Measurements from ENCODE around the gene SPAG17. TPM values are rescaled to one million over a fixed set of nuclear protein-coding genes. Genes with fewer than 3 reads are reported as not detected.

SPAG17 gene
- total and polyA plus RNA-seq, 2 of the 4 experiments (the other 2 are of a cell fraction) = 0.10 TPM; not detected in 1

- Histone ChIP-seq H4K91ac (ENCODE audit: insufficient read depth, low read depth, low read length) (no peak overlapping the region), H2AFZ (replicated peaks; ENCODE audit: low read length, poor library complexity) (no peak overlapping the region), H4K8ac (ENCODE audit: low read depth in 2 of 2, low read length in 2 of 2) (no peak overlapping the region), H3K79me1 (ENCODE audit: low read depth in 1 of 2, low read length in 2 of 2) (no peaks in the 10 kb centered on the region), H4K20me1 (ENCODE audit: insufficient read depth, low read length) (no peaks in the 10 kb centered on the region), H2BK20ac (ENCODE audit: low read depth, low read length) (no peak overlapping the region), H3K27me3 (ENCODE audit: control insufficient read depth, insufficient read depth, low read length) (peaks cover 4% of the 10 kb centered on the region), H4K5ac (ENCODE audit: low read depth, low read length) (no peak overlapping the region), H3K18ac (ENCODE audit: low read depth, low read length) (no peak overlapping the region), H2BK5ac (ENCODE audit: low read depth, low read length, poor library complexity, severe bottlenecking) (no peak overlapping the region), H3K9me1 (ENCODE audit: insufficient read depth, low read length) (peaks cover 3% of the 10 kb centered on the region; the same call in 1 of the 2 replicates), H3K4me2 (ENCODE audit: low read depth, low read length) (no peak overlapping the region), H3K4me1 (ENCODE audit: control insufficient read depth, insufficient read depth, low read length) (no peaks in the 10 kb centered on the region), H3K23ac (ENCODE audit: low read depth, low read length) (no peak overlapping the region), H3K9me3 (ENCODE audit: control insufficient read depth, insufficient read depth, low read length) (no peaks in the 10 kb centered on the region), H3K4ac (ENCODE audit: low read depth, low read length) (no peak overlapping the region), H3K56ac (ENCODE audit: extremely low read depth, insufficient read depth, low read length) (no peak overlapping the region), H2BK120ac (ENCODE audit: low read depth, low read length) (no peak overlapping the region), H2BK15ac (ENCODE audit: low read depth, low read length) (no peak overlapping the region), H2AK5ac (ENCODE audit: low read depth, low read length) (no peak overlapping the region), H3K27ac (ENCODE audit: insufficient read depth, low read length) (no peak overlapping the region), H3K36me3 (ENCODE audit: control insufficient read depth, insufficient read depth, low read length) (no peaks in the 10 kb centered on the region), H3K9ac (ENCODE audit: low read depth, low read length) (no peak overlapping the region), H3K14ac (replicated peaks; ENCODE audit: low read depth, low read length) (no peak overlapping the region), H3K4me3 (ENCODE audit: insufficient read depth, low read depth, low read length) (no peak overlapping the region), H2AK9ac (replicated peaks; ENCODE audit: low read depth, low read length, poor library complexity) (no peak overlapping the region)
- in situ Hi-C loops (cut with MboI; ENCODE audit: low sequenced_read_pairs) = no loop called here
- TF ChIP-seq CEBPB (IDR thresholded peaks at IDR 0.05; ENCODE audit: low read depth, low read length) (no peak), NFE2L2 (IDR thresholded peaks at IDR 0.05; ENCODE audit: low read depth, low read length) (no peak), POLR2A (IDR thresholded peaks at IDR 0.05; ENCODE audit: low read depth, low read length) (no peak), MAZ (IDR thresholded peaks at IDR 0.05; ENCODE audit: borderline replicate concordance, low read depth, low read length) (no peak), BHLHE40 (IDR thresholded peaks at IDR 0.05; ENCODE audit: low read depth, low read length) (no peak), ELK1 (IDR thresholded peaks at IDR 0.05; ENCODE audit: borderline replicate concordance, low read depth, low read length) (no peak), SMC3 (IDR thresholded peaks at IDR 0.05; ENCODE audit: low read depth, low read length) (no peak), CTCF (conservative IDR thresholded peaks at IDR 0.05; ENCODE audit: low read depth, low read length) (no peak), RFX5 (IDR thresholded peaks at IDR 0.05; ENCODE audit: low read depth, low read length) (no peak), FOS (IDR thresholded peaks at IDR 0.05; ENCODE audit: low read depth, low read length) (no peak), CHD1 (IDR thresholded peaks at IDR 0.05; ENCODE audit: low read depth, low read length) (no peak), USF2 (IDR thresholded peaks at IDR 0.05; ENCODE audit: low read depth, low read length) (no peak), RCOR1 (IDR thresholded peaks at IDR 0.05; ENCODE audit: insufficient replicate concordance, low read length) (no peak), MXI1 (IDR thresholded peaks at IDR 0.05; ENCODE audit: borderline replicate concordance, low read depth, low read length) (no peak), MAFK (IDR thresholded peaks at IDR 0.05; ENCODE audit: low read depth, low read length) (no peak), RAD21 (IDR thresholded peaks at IDR 0.05; ENCODE audit: low read length) (no peak)
- ChIA-PET POLR2A (ENCODE audit: unreplicated experiment) (no interaction called here), CTCF (no interaction called here)
- 92% methylated on average over 5 of the region's 9 CpGs; no CpG with 5 or more reads in 1 of the 2 experiments for WGBS, 2 experiments (ENCODE audit: extremely low coverage in 2 of 2, insufficient read length in 1 of 2)
- dilution Hi-C loops (cut with HindIII; ENCODE audit: low sequenced_read_pairs, unreplicated experiment) = no loop called here
- DNase-seq = no peak
- no peak for ATAC-seq (ENCODE audit: low read depth)
- BruUV-seq (replicated peaks) = no TSS peak
- intact Hi-C loops (cut with micrococcal nuclease) = no loop called here
Observed at GRCh38 chr1:117970252-117970651, 214.8 kb downstream of the SPAG17 start.

Measured in IMR-90 (cell line).